Mucosa of descending colon (tissue), 3 donors: ENCODE measurements around the gene DCLRE1C. TPM values are rescaled to one million over a fixed set of nuclear protein-coding genes. Genes with fewer than 3 reads are reported as not detected.

ENCODE experiments used
- ATAC-seq: fragments of 200-7000 bp; cut with Tn5 transposase; one replicate; pipeline ENCODE4 v1.9.1; 2020; ENCODE audit warnings: mild to moderate bottlenecking, moderate library complexity
- DNase-seq, 3 donors: peaks; one replicate each; pipeline ENCODE4 v3.0.0-alpha.2; 2020
- H3K36me3 ChIP-seq: fragments of 200-600 bp; one replicate; pipeline ENCODE4 v1.8.0; 2021; ENCODE audit warnings: low read depth, mild to moderate bottlenecking
- H3K4me1 ChIP-seq: fragments of 200-600 bp; one replicate; pipeline ENCODE4 v1.8.0; 2021; ENCODE audit warnings: low read depth, mild to moderate bottlenecking
- H3K4me3 ChIP-seq: fragments of 200-600 bp; one replicate; pipeline ENCODE4 v1.8.0; 2021; ENCODE audit warnings: mild to moderate bottlenecking
- H3K9me3 ChIP-seq: fragments of 200-600 bp; one replicate; pipeline ENCODE4 v1.8.0; 2021; ENCODE audit warnings: mild to moderate bottlenecking
- intact Hi-C, 2 donors: fragments of 100-400 bp; cut with DNase I in 1 of 2; cut with micrococcal nuclease in 1 of 2; formaldehyde crosslinking; loops; one replicate each; pipeline versions ENCODE4 v1.11.0 to v1.11.1; 2022; cut with DNase I, micrococcal nuclease
- total RNA-seq, 3 donors: library from RNA; stranded (reverse); fragmentation: NEBNext Ultra II Directional in 2 of 3; extraction: Animal tissue kit (Norgen Biotek cat#: 25700) in 2 of 3; gene quantifications; one replicate each; pipeline versions ENCODE4 v1.2.1 to v1.2.4, GENCODE V29; 2021 to 2023
- TF ChIP-seq, protein P1 (sequence below): fragments of 200-600 bp; IDR thresholded peaks from one replicate; pipeline ENCODE4 v1.8.0; 2022; ENCODE audit warnings: antibody characterized with exemption, mild to moderate bottlenecking
- donor health status: DM: no; HTN: no; CAD: no; lungs with moderate emphysema.
- donor health status: DM: no; HTN: no; CAD: no.
- donor health status: DM: no; HTN: yes; CAD: no.

Gene DCLRE1C
- total RNA-seq, 3 donors from 2014 or later: 10.2 to 15.6 (median 12.4) TPM

DNA sequence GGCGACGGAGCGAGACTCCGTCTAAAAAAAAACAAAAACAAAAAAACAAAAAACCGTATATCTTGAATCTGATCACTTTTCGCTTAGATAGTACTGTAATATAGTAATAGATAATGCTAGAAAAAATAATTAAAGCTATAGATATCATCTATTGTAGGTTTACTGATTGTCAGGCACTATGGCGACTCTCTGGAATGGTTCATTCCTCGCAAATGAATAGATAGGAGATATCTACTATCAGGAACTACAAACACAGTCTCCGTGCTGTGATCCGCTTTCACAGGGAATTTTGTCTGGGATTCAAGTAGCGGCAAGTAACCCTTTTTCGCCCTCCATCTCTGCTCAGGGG lies 5.0 kb upstream of the DCLRE1C start:
- peaks cover 5% of the 10 kb centered on the region for H3K4me1 ChIP-seq
- no peak for ATAC-seq
- intact Hi-C loops: loop anchor here in 1 of 2 donors (10.0 kb wide), 1 partner anchor 146 kb away; no protein-coding TSS in a partner anchor

DNA sequence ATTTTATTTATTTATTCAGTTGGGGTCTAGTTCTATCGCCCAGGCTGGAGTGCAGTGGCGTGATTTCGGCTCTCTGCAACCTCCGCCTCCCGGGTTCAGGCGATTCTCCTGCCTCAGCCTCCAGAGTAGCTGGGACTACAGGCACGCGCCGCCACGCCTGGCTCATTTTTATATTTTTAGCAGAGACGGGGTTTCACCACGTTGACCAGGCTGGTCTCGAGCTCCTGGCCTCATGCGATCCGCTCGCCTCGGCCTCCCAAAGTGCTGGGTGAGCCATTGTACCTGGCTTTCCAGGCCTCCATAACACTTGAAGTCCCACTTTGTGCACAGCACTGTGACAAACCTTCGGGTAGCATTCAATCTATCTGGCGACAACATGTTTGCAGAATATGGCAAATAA lies 1.0 kb upstream of the DCLRE1C start:
- Histone ChIP-seq H3K9me3 (no peaks in the 10 kb centered on the region), H3K36me3 (no peaks in the 10 kb centered on the region), H3K4me1 (peaks cover 14% of the 10 kb centered on the region), H3K4me3 (no peak overlapping the region)
- ATAC-seq (no peak), DNase-seq (peak in 1 of 3 donors; percentile 55)
- TF ChIP-seq, protein P1, sequence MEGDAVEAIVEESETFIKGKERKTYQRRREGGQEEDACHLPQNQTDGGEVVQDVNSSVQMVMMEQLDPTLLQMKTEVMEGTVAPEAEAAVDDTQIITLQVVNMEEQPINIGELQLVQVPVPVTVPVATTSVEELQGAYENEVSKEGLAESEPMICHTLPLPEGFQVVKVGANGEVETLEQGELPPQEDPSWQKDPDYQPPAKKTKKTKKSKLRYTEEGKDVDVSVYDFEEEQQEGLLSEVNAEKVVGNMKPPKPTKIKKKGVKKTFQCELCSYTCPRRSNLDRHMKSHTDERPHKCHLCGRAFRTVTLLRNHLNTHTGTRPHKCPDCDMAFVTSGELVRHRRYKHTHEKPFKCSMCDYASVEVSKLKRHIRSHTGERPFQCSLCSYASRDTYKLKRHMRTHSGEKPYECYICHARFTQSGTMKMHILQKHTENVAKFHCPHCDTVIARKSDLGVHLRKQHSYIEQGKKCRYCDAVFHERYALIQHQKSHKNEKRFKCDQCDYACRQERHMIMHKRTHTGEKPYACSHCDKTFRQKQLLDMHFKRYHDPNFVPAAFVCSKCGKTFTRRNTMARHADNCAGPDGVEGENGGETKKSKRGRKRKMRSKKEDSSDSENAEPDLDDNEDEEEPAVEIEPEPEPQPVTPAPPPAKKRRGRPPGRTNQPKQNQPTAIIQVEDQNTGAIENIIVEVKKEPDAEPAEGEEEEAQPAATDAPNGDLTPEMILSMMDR: no peak
- intact Hi-C loops: loop anchor here in 1 of 2 donors (10.0 kb wide), 1 partner anchor 150 kb away; no protein-coding TSS in a partner anchor

More for the DNA sequence above, 5.0 kb upstream of the DCLRE1C start:
- Histone ChIP-seq H3K36me3 (no peaks in the 10 kb centered on the region), H3K9me3 (no peaks in the 10 kb centered on the region), H3K4me3 (peak overlapping the region; percentile 46)
- TF ChIP-seq, protein P1: no peak
- DNase-seq: no peak

DNA sequence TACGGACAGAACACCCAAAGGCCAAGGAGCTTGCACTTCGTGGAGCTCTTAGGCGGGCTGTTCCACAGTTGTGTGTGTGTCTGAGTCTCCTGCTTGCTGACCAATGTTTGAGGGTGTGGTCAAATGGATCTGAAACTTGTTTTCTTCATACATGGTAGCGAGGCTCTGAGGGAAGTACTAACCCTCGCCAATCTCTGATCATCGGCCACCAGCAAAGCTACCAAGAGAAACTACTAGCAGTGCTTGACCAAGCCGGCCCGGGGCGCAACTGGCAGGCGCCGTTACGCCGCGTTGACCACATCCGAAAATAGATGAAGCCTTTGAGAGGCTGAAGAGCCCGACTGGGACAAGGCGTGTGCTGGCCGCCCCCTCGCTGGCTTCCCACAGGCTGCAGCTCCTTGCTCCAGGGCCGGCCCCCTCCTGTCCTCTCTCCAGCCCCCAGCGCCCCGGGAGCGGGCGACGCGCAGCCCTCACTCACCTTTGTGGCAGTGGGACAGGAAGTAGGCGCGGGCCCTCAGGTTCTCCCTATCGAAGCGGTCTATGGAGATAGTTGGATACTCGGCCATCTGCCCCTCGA lies 384 bp downstream of the DCLRE1C start:
- no peaks in the 10 kb centered on the region for H3K9me3 ChIP-seq
- ATAC-seq (peak; percentile 39), DNase-seq (peak in 1 of 3 donors; percentile 58)
- TF ChIP-seq, protein P1: no peak
- no peaks in the 10 kb centered on the region for H3K36me3 ChIP-seq
- peaks cover 14% of the 10 kb centered on the region for H3K4me1 ChIP-seq
- H3K4me3 ChIP-seq: peak overlapping the region; percentile 33
- intact Hi-C loops: loop anchor here in 1 of 2 donors (10.0 kb wide), 1 partner anchor 151 kb away; no protein-coding TSS in a partner anchor

DNA sequence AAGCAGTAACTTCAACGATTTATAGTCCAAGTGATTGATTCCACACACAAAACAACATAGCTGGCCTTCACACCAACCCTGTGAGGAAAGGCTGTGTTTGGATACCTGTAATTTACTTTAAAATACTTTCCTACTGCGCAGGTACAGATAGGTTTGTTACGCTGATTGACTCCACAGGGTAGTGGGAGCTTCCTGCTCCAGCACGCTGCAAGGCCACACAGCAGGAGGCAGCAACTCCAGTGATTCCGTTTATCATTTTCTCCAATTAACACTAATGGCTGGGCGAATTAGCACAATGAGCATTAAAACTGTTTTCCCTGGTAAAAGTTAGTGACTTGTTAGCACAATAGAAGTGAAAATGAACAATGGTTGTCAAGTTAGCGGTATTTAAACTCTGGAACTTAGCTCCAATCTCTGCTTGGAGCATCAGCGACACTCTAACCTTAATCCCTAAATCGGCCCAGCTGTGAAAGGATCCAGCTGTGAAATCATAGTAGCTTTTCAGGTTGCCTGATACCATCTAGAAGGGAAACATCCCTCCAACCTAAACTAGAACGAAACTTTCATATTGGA lies 959 bp downstream of the DCLRE1C start:
- intact Hi-C loops: loop anchor here in 1 of 2 donors (10.0 kb wide), 1 partner anchor 152 kb away; no protein-coding TSS in a partner anchor
- peaks cover 14% of the 10 kb centered on the region for H3K4me1 ChIP-seq
- no peak for ATAC-seq
- TF ChIP-seq, protein P1: no peak
- DNase-seq: no peak
- peak overlapping the region; percentile 33 for H3K4me3 ChIP-seq
- no peaks in the 10 kb centered on the region for H3K36me3 ChIP-seq
- no peaks in the 10 kb centered on the region for H3K9me3 ChIP-seq

DNA sequence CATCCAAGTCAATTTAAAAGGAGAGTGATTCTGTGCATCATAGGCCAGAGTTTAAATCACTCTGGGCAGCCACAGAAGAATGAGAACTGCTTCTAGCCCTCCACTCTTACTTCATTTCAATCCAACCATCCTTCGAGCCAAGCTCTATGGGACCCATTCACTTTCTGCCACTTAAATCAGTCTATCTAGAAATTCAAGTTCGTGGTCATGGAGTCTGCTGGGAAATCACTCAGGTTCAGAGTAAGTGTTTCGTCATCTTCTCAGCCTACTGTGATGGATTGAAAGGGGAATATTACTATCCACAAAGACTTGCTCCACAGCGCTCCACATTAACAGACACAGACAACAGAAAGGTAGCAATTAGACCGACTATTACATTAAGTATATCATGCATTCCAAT lies 4.6 kb downstream of the DCLRE1C start:
- intact Hi-C loops: no loop called here
- Histone ChIP-seq H3K9me3 (no peaks in the 10 kb centered on the region), H3K4me3 (no peak overlapping the region), H3K36me3 (peaks cover under 1% of the 10 kb centered on the region), H3K4me1 (peaks cover 9% of the 10 kb centered on the region)
- DNase-seq (no peak), ATAC-seq (no peak)
- TF ChIP-seq, protein P1: no peak
